ENCODE results near the gene TEC. TPM values are rescaled to one million over a fixed set of nuclear protein-coding genes. Genes with fewer than 3 reads are reported as not detected.

TEC gene
- total RNA-seq, 1 experiment from 2014 or later = 4.5 TPM

- no peak overlapping the region for H2AFZ ChIP-seq (ENCODE audit: low read depth, low read length, poor library complexity, severe bottlenecking)
- no peaks in the 10 kb centered on the region for H3K79me2 ChIP-seq (ENCODE audit: insufficient read depth, low read length)
- no peak for DNase-seq (ENCODE audit: low read depth, low spot score)
- H4K20me1 ChIP-seq (ENCODE audit: insufficient read depth) = no peaks in the 10 kb centered on the region
- CTCF ChIA-PET = interaction anchor here (1.9 kb wide), 1 partner anchor 82 kb away, joined by 10 read pairs; no protein-coding TSS in a partner anchor
- no peaks in the 10 kb centered on the region for H3K27me3 ChIP-seq (ENCODE audit: insufficient read depth, low read length)
- no peak overlapping the region for H3K9ac ChIP-seq (ENCODE audit: low read length)
- H3K36me3 ChIP-seq (ENCODE audit: control insufficient read depth in 1 of 2, insufficient read depth in 2 of 2, low read length in 2 of 2) = no peaks in the 10 kb centered on the region
- ATAC-seq = no peak
- RAD21 ChIA-PET (ENCODE audit: low non-redundant PET in 1 of 2, low total read pairs in 2 of 2, uncharacterized antibody in 2 of 2, unreplicated experiment in 2 of 2) = interaction anchor here in 1 of 2 experiments (0.6 kb wide), 1 partner anchor 75 kb away, joined by 3 read pairs; no protein-coding TSS in a partner anchor
- peaks cover 4 to 12% of the 10 kb centered on the region in 2 experiments for H3K4me1 ChIP-seq (ENCODE audit: control insufficient read depth in 1 of 2, insufficient read depth in 2 of 2, low read length in 2 of 2)
- POLR2A ChIA-PET = no interaction called here
- BruUV-seq (replicated peaks) = no TSS peak
- H3K9me2 ChIP-seq (ENCODE audit: insufficient read depth) = no peaks in the 10 kb centered on the region
- H3K9me3 ChIP-seq (ENCODE audit: control insufficient read depth in 1 of 2, insufficient read depth in 1 of 2, low read depth in 1 of 2, low read length in 2 of 2) = no peaks in the 10 kb centered on the region
- no peak overlapping the region for H3K4me3 ChIP-seq (replicated peaks in 1 of 2; ENCODE audit: low read depth in 1 of 2, low read length in 2 of 2)
- intact Hi-C loops (cut with micrococcal nuclease) = loop anchor here (5.0 to 10.0 kb wide), 5 partner anchors 54 to 521 kb away; partner anchors contain the start of genes CNGA1 and NIPAL1
- H3K4me2 ChIP-seq (ENCODE audit: low read length) = no peak overlapping the region
- TF ChIP-seq EZH2 (IDR thresholded peaks at IDR 0.05) = no peak
- TF ChIP-seq CTCF (IDR thresholded peaks at IDR 0.05 in 2 of 3, conservative IDR thresholded peaks at IDR 0.05 in 1 of 3; ENCODE audit: borderline replicate concordance in 1 of 3, insufficient read depth in 1 of 3, low read depth in 2 of 3, low read length in 2 of 3) = no peak
- no peak for TF ChIP-seq CEBPB (IDR thresholded peaks at IDR 0.05; ENCODE audit: low read depth)
- no peak for TF ChIP-seq ATF3 (IDR thresholded peaks at IDR 0.05)
- TF ChIP-seq, protein P1, sequence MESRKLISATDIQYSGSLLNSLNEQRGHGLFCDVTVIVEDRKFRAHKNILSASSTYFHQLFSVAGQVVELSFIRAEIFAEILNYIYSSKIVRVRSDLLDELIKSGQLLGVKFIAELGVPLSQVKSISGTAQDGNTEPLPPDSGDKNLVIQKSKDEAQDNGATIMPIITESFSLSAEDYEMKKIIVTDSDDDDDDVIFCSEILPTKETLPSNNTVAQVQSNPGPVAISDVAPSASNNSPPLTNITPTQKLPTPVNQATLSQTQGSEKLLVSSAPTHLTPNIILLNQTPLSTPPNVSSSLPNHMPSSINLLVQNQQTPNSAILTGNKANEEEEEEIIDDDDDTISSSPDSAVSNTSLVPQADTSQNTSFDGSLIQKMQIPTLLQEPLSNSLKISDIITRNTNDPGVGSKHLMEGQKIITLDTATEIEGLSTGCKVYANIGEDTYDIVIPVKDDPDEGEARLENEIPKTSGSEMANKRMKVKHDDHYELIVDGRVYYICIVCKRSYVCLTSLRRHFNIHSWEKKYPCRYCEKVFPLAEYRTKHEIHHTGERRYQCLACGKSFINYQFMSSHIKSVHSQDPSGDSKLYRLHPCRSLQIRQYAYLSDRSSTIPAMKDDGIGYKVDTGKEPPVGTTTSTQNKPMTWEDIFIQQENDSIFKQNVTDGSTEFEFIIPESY (IDR thresholded peaks at IDR 0.05; ENCODE audit: extremely low read depth, insufficient replicate concordance, low read length) = no peak
- TF ChIP-seq POLR2AphosphoS5 (IDR thresholded peaks at IDR 0.05; ENCODE audit: low read depth, low read length) = no peak
- TF ChIP-seq ZNF274 (IDR thresholded peaks at IDR 0.05; ENCODE audit: low read depth, low read length) = no peak
- TF ChIP-seq, protein P2, sequence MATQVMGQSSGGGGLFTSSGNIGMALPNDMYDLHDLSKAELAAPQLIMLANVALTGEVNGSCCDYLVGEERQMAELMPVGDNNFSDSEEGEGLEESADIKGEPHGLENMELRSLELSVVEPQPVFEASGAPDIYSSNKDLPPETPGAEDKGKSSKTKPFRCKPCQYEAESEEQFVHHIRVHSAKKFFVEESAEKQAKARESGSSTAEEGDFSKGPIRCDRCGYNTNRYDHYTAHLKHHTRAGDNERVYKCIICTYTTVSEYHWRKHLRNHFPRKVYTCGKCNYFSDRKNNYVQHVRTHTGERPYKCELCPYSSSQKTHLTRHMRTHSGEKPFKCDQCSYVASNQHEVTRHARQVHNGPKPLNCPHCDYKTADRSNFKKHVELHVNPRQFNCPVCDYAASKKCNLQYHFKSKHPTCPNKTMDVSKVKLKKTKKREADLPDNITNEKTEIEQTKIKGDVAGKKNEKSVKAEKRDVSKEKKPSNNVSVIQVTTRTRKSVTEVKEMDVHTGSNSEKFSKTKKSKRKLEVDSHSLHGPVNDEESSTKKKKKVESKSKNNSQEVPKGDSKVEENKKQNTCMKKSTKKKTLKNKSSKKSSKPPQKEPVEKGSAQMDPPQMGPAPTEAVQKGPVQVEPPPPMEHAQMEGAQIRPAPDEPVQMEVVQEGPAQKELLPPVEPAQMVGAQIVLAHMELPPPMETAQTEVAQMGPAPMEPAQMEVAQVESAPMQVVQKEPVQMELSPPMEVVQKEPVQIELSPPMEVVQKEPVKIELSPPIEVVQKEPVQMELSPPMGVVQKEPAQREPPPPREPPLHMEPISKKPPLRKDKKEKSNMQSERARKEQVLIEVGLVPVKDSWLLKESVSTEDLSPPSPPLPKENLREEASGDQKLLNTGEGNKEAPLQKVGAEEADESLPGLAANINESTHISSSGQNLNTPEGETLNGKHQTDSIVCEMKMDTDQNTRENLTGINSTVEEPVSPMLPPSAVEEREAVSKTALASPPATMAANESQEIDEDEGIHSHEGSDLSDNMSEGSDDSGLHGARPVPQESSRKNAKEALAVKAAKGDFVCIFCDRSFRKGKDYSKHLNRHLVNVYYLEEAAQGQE (IDR thresholded peaks at IDR 0.05; ENCODE audit: low read depth) = no peak
- TF ChIP-seq EGR1 (IDR thresholded peaks at IDR 0.05; ENCODE audit: low read depth) = no peak
- TF ChIP-seq SIN3A (IDR thresholded peaks at IDR 0.05; ENCODE audit: low read depth) = no peak
- TF ChIP-seq EZH2phosphoT487 (IDR thresholded peaks at IDR 0.05; ENCODE audit: borderline replicate concordance) = no peak
- no peak for TF ChIP-seq TCF7L2 (IDR thresholded peaks at IDR 0.05; ENCODE audit: borderline replicate concordance, extremely low read depth, insufficient read depth, insufficient read length)
- TF ChIP-seq RAD21 (IDR thresholded peaks at IDR 0.05; ENCODE audit: low read depth) = no peak
- TF ChIP-seq FOSL1 (IDR thresholded peaks at IDR 0.05; ENCODE audit: low read depth) = no peak
- TF ChIP-seq ELF1 (IDR thresholded peaks at IDR 0.05; ENCODE audit: borderline replicate concordance, low read depth) = no peak
- TF ChIP-seq POLR2A (IDR thresholded peaks at IDR 0.05; ENCODE audit: borderline replicate concordance, extremely low read depth, insufficient read depth, insufficient read length) = no peak
- no peak for TF ChIP-seq ZFX (IDR thresholded peaks at IDR 0.05)
- H3K27ac ChIP-seq (ENCODE audit: low read depth, low read length) = no peak overlapping the region
These were observed 183.6 kb downstream of the TEC start for GRCh38 chr4:48085821-48086589.
